LNCAP (cell line): Measurements from ENCODE around the gene PDLIM7.

Experiments
- CTCF ChIP-seq: fragments of 450-650 bp; IDR thresholded peaks from 2 replicates; pipeline ENCODE4 v1.5.1; 2017; ENCODE audit warnings: mild to moderate bottlenecking

PDLIM7 gene

GRCh38 chr5:177474846-177475562 lies 22.4 kb downstream of the PDLIM7 start:
- no peak for TF ChIP-seq CTCF

- TF ChIP-seq CTCF: no peak
Observed at GRCh38 chr5:177474002-177474476, 23.4 kb downstream of the PDLIM7 start.

- no peak for TF ChIP-seq CTCF
Observed at GRCh38 chr5:177473443-177474001, 23.9 kb downstream of the PDLIM7 start, which contains the start of gene DBN1. DBN1 (minus strand) TSS chr5:177473634; CDS start chr5:177473521, 113 bp downstream.

GRCh38 chr5:177472460-177473442 lies 24.7 kb downstream of the PDLIM7 start:
- no peak for TF ChIP-seq CTCF

GRCh38 chr5:177471610-177472356 lies 25.6 kb downstream of the PDLIM7 start:
- no peak for TF ChIP-seq CTCF

- TF ChIP-seq CTCF: no peak
Observed at GRCh38 chr5:177470759-177471536, 26.5 kb downstream of the PDLIM7 start.
